OCI-LY3 (cell line): ENCODE data around the gene OR2AT4.

Source experiments
- H2AFZ ChIP-seq: fragments of 200-600, 300-600 bp; shearing (Covaris generic); 2 replicates; pipeline ENCODE4 v1.6.0; 2014; ENCODE audit warnings: antibody characterized with exemption, low read depth, low read length
- H3K27ac ChIP-seq: fragments of 200-600, 300-600 bp; sonication (generic); 2 replicates; pipeline ENCODE4 v1.5.1; 2014; ENCODE audit warnings: mild to moderate bottlenecking, low read length, moderate library complexity, mixed read lengths
- H3K27me3 ChIP-seq: fragments of 200-600, 300-600 bp; sonication (generic); 2 replicates; pipeline ENCODE4 v1.6.1; 2014; ENCODE audit warnings: low read depth, low read length, mixed read lengths
- H3K36me3 ChIP-seq: fragments of 200-600, 300-600 bp; sonication (generic); replicated peaks from 2 replicates; pipeline ENCODE3; 2014; ENCODE audit warnings: low read depth, low read length, mixed read lengths
- H3K4me1 ChIP-seq: fragments of 300-600, 200-600 bp; sonication (generic); 2 replicates; pipeline ENCODE4 v1.6.1; 2014; ENCODE audit warnings: low read length, mixed read lengths
- H3K4me2 ChIP-seq: fragments of 200-600, 300-600 bp; sonication (generic); 2 replicates; pipeline ENCODE4 v1.6.1; 2014; ENCODE audit warnings: low read length, mixed read lengths
- H3K4me3 ChIP-seq: fragments of 300-600, 200-600 bp; sonication (generic); 2 replicates; pipeline ENCODE4 v1.5.1; 2014; ENCODE audit warnings: antibody characterized with exemption, mild to moderate bottlenecking, low read length, moderate library complexity
- H3K79me2 ChIP-seq: fragments of 300-600, 200-600 bp; shearing (Covaris generic); 2 replicates; pipeline ENCODE4 v1.6.1; 2014; ENCODE audit warnings: mild to moderate bottlenecking, low read length, mixed read lengths
- H3K9ac ChIP-seq: fragments of 300-600, 200-600 bp; shearing (Covaris generic); 2 replicates; pipeline ENCODE4 v1.6.0; 2014; ENCODE audit warnings: mild to moderate bottlenecking, low read length, moderate library complexity
- H3K9me3 ChIP-seq: fragments of 200-600, 300-600 bp; shearing (Covaris generic); 2 replicates; pipeline ENCODE4 v1.6.1; 2014; ENCODE audit warnings: low read length, mixed read lengths; ENCODE audit not compliant: insufficient read depth
- H4K20me1 ChIP-seq: fragments of 200-600, 300-600 bp; sonication (generic); 2 replicates; pipeline ENCODE4 v1.6.1; 2016; ENCODE audit warnings: low read length, mixed read lengths; ENCODE audit not compliant: insufficient read depth
- CTCF ChIP-seq: fragments of 200-600, 300-600 bp; sonication (generic); IDR thresholded peaks from 2 replicates; pipeline ENCODE4 v1.5.1; 2014; ENCODE audit warnings: antibody characterized with exemption, low read length, low read depth
- EZH2phosphoT487 ChIP-seq: fragments of 200-600 bp; shearing (Covaris generic); IDR thresholded peaks from 2 replicates; pipeline ENCODE4 v1.6.1; 2018; ENCODE audit warnings: antibody characterized with exemption, mixed run types, low read depth

OR2AT4 gene

GRCh38 chr11:75072582-75072981 is 24.1 kb downstream of the OR2AT4 start:
- TF ChIP-seq EZH2phosphoT487 (no peak), CTCF (no peak)
- no peak overlapping the region for H3K4me3 ChIP-seq

GRCh38 chr11:75069473-75069872 is 27.2 kb downstream of the OR2AT4 start:
- TF ChIP-seq EZH2phosphoT487: no peak
- no peak for TF ChIP-seq CTCF
- Histone ChIP-seq H3K4me1 (peaks cover 38% of the 10 kb centered on the region), H4K20me1 (no peaks in the 10 kb centered on the region), H3K9ac (peak overlapping the region; percentile 16; the same call in 1 of the 2 replicates), H3K27me3 (no peaks in the 10 kb centered on the region), H3K36me3 (peaks cover 2% of the 10 kb centered on the region), H3K27ac (peak overlapping the region; percentile 60), H3K79me2 (no peaks in the 10 kb centered on the region), H2AFZ (peak overlapping the region; percentile 75), H3K9me3 (peaks cover 4% of the 10 kb centered on the region; the same call in 1 of the 2 replicates), H3K4me3 (peak overlapping the region; percentile 26; the same call in 1 of the 2 replicates), H3K4me2 (peak overlapping the region; percentile 51)

More at GRCh38 chr11:75072582-75072981, 24.1 kb downstream of the OR2AT4 start:
- H3K4me1 ChIP-seq: peaks cover 41% of the 10 kb centered on the region
- H3K9me3 ChIP-seq: peaks cover 4% of the 10 kb centered on the region; the same call in 1 of the 2 replicates
- no peak overlapping the region for H3K4me2 ChIP-seq
- H3K27ac ChIP-seq: no peak overlapping the region
- no peak overlapping the region for H3K9ac ChIP-seq
- H3K36me3 ChIP-seq: peaks cover 2% of the 10 kb centered on the region
- H3K79me2 ChIP-seq: no peaks in the 10 kb centered on the region
- no peaks in the 10 kb centered on the region for H3K27me3 ChIP-seq
- H2AFZ ChIP-seq: no peak overlapping the region
- H4K20me1 ChIP-seq: no peaks in the 10 kb centered on the region

- peak overlapping the region; percentile 16; the same call in 1 of the 2 replicates for H3K9ac ChIP-seq
- no peaks in the 10 kb centered on the region for H4K20me1 ChIP-seq
- no peaks in the 10 kb centered on the region for H3K27me3 ChIP-seq
- TF ChIP-seq EZH2phosphoT487 (no peak), CTCF (no peak)
- peak overlapping the region; percentile 75 for H2AFZ ChIP-seq
- no peaks in the 10 kb centered on the region for H3K79me2 ChIP-seq
- H3K4me1 ChIP-seq: peaks cover 36% of the 10 kb centered on the region
- H3K4me3 ChIP-seq: peak overlapping the region; percentile 26; the same call in 1 of the 2 replicates
- peaks cover 2% of the 10 kb centered on the region for H3K36me3 ChIP-seq
- peak overlapping the region; percentile 60 for H3K27ac ChIP-seq
- H3K4me2 ChIP-seq: peak overlapping the region; percentile 51
- H3K9me3 ChIP-seq: peaks cover 4% of the 10 kb centered on the region; the same call in 1 of the 2 replicates
Measured at GRCh38 chr11:75068993-75069392, 27.7 kb downstream of the OR2AT4 start.

- H3K27ac ChIP-seq: no peak overlapping the region
- H4K20me1 ChIP-seq: no peaks in the 10 kb centered on the region
- H3K9me3 ChIP-seq: peaks cover 4% of the 10 kb centered on the region; the same call in 1 of the 2 replicates
- H3K9ac ChIP-seq: no peak overlapping the region
- no peak overlapping the region for H2AFZ ChIP-seq
- peaks cover 2% of the 10 kb centered on the region for H3K36me3 ChIP-seq
- no peak for TF ChIP-seq CTCF
- TF ChIP-seq EZH2phosphoT487: no peak
- H3K27me3 ChIP-seq: no peaks in the 10 kb centered on the region
- H3K4me2 ChIP-seq: no peak overlapping the region
- peaks cover 31% of the 10 kb centered on the region for H3K4me1 ChIP-seq
- no peaks in the 10 kb centered on the region for H3K79me2 ChIP-seq
- H3K4me3 ChIP-seq: no peak overlapping the region
Measured at GRCh38 chr11:75068559-75068958, 28.1 kb downstream of the OR2AT4 start.
